Measurements from ENCODE around the gene OSBPL2. TPM values are rescaled to one million over a fixed set of nuclear protein-coding genes. Genes with fewer than 3 reads are reported as not detected.

OSBPL2 gene
- total RNA-seq, 1 donor from 2014 or later, result 28.4 TPM

DNA sequence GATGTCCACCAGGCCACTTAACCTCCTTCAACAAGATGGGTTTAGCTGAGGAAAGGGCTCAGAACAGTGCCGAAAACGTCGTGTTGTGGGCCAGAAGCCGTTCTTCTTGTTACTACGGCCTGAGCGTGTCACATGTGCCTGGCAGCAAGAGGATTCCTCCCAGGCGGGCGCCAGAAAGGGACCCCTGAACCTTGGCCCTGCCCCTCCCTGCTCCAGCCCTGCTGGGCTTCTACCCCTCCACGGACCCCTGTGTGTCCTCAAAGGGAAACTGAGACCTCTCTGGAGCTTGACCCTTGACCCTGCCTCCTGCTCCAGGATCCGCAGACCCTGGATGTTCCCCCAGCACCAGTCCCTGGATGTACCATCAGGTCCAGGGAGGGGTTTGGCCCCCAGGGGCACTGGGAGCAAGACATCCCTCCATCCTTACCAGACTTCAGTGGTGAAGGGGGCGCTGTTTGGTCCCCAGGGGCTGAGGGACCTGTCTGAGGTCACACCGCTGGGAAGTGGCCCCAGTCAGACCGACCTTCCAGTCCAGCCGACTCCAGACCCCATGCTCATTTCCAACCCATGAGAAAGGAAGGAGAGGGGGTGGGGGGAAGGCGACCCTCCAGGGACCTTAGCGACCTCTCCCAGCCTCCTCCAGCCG lies 28.3 kb upstream of the OSBPL2 start:
- no peak overlapping the region for H2AFZ ChIP-seq (replicated peaks)
- Mint-ChIP-seq H3K4me3 (no peak overlapping the region), H3K27ac (no peak overlapping the region), H3K27me3 (ENCODE audit: insufficient read depth, low read depth) (peaks cover 9% of the 10 kb centered on the region), H3K4me1 (peaks cover 12% of the 10 kb centered on the region), H3K9me3 (no peaks in the 10 kb centered on the region), H3K36me3 (no peaks in the 10 kb centered on the region)
- no peak for DNase-seq (ENCODE audit: low spot score)
- H3K9me3 ChIP-seq (ENCODE audit: low read depth), result no peaks in the 10 kb centered on the region
- TF ChIP-seq, protein P1, sequence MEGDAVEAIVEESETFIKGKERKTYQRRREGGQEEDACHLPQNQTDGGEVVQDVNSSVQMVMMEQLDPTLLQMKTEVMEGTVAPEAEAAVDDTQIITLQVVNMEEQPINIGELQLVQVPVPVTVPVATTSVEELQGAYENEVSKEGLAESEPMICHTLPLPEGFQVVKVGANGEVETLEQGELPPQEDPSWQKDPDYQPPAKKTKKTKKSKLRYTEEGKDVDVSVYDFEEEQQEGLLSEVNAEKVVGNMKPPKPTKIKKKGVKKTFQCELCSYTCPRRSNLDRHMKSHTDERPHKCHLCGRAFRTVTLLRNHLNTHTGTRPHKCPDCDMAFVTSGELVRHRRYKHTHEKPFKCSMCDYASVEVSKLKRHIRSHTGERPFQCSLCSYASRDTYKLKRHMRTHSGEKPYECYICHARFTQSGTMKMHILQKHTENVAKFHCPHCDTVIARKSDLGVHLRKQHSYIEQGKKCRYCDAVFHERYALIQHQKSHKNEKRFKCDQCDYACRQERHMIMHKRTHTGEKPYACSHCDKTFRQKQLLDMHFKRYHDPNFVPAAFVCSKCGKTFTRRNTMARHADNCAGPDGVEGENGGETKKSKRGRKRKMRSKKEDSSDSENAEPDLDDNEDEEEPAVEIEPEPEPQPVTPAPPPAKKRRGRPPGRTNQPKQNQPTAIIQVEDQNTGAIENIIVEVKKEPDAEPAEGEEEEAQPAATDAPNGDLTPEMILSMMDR (IDR thresholded peaks at IDR 0.05), result no peak
- no peak for TF ChIP-seq EZH2phosphoT487 (IDR thresholded peaks at IDR 0.05)
- TF ChIP-seq EZH2 (IDR thresholded peaks at IDR 0.05), result no peak
- H3K9ac ChIP-seq, result no peak overlapping the region
- no peak overlapping the region for H3K4me2 ChIP-seq
- peaks cover 5% of the 10 kb centered on the region for H3K4me1 ChIP-seq
- H3K4me3 ChIP-seq, result no peak overlapping the region
- H4K20me1 ChIP-seq (ENCODE audit: low read depth), result peaks cover 3% of the 10 kb centered on the region
- H3F3A ChIP-seq (ENCODE audit: low read depth), result no peaks in the 10 kb centered on the region
- no peaks in the 10 kb centered on the region for H3K79me2 ChIP-seq (ENCODE audit: low read depth)
- peaks cover 4% of the 10 kb centered on the region for H3K27me3 ChIP-seq
- H3K36me3 ChIP-seq, result no peaks in the 10 kb centered on the region
- H3K27ac ChIP-seq, result no peak overlapping the region

DNA sequence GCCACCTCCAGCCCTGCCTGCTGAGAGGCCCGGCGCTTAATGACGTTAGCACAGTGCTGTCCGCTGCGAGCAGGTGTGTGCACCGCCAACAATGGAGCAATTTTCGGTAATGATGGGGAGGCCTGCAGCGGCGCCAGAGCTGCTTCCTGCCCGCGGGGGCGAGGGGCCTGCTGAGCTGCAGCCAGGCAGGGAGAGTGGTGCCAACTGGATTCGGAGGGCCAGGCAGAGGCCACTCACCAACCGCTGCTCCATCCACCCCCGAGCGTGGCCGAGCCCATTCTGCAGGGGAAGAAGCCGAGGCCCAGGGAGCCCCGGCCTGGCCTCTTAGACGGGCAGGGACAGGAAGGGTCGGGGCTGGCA lies 27.8 kb upstream of the OSBPL2 start:
- no peaks in the 10 kb centered on the region for H3K9me3 ChIP-seq (ENCODE audit: low read depth)
- H3K9me3 Mint-ChIP-seq, result no peaks in the 10 kb centered on the region
- no peaks in the 10 kb centered on the region for H3K36me3 Mint-ChIP-seq
- H3K27ac Mint-ChIP-seq, result no peak overlapping the region
- H3K79me2 ChIP-seq (ENCODE audit: low read depth), result no peaks in the 10 kb centered on the region
- no peak overlapping the region for H3K4me3 ChIP-seq
- H4K20me1 ChIP-seq (ENCODE audit: low read depth), result peaks cover 3% of the 10 kb centered on the region
- no peak overlapping the region for H2AFZ ChIP-seq (replicated peaks)
- DNase-seq (ENCODE audit: low spot score), result no peak
- H3F3A ChIP-seq (ENCODE audit: low read depth), result no peaks in the 10 kb centered on the region
- H3K4me3 Mint-ChIP-seq, result no peak overlapping the region
- H3K36me3 ChIP-seq, result no peaks in the 10 kb centered on the region
- peaks cover 5% of the 10 kb centered on the region for H3K4me1 ChIP-seq
- H3K27me3 ChIP-seq, result peaks cover 9% of the 10 kb centered on the region
- H3K9ac ChIP-seq, result no peak overlapping the region
- H3K4me2 ChIP-seq, result no peak overlapping the region
- H3K27ac ChIP-seq, result no peak overlapping the region
- peaks cover 12% of the 10 kb centered on the region for H3K4me1 Mint-ChIP-seq
- TF ChIP-seq EZH2phosphoT487 (IDR thresholded peaks at IDR 0.05), result no peak
- TF ChIP-seq EZH2 (IDR thresholded peaks at IDR 0.05), result no peak
- TF ChIP-seq, protein P1 (IDR thresholded peaks at IDR 0.05), result no peak
- H3K27me3 Mint-ChIP-seq (ENCODE audit: insufficient read depth, low read depth), result peaks cover 9% of the 10 kb centered on the region

GRCh38 chr20:62211216-62211615 lies 27.1 kb upstream of the OSBPL2 start:
- Mint-ChIP-seq H3K4me3 (no peak overlapping the region), H3K27me3 (ENCODE audit: insufficient read depth, low read depth) (peaks cover 15% of the 10 kb centered on the region), H3K4me1 (peaks cover 12% of the 10 kb centered on the region), H3K27ac (no peak overlapping the region), H3K36me3 (no peaks in the 10 kb centered on the region), H3K9me3 (no peaks in the 10 kb centered on the region)
- Histone ChIP-seq H3K4me1 (peaks cover 5% of the 10 kb centered on the region), H3K27ac (no peak overlapping the region), H4K20me1 (ENCODE audit: low read depth) (peaks cover 3% of the 10 kb centered on the region), H2AFZ (replicated peaks) (no peak overlapping the region), H3K27me3 (peaks cover 16% of the 10 kb centered on the region), H3K79me2 (ENCODE audit: low read depth) (no peaks in the 10 kb centered on the region), H3K9me3 (ENCODE audit: low read depth) (no peaks in the 10 kb centered on the region), H3K9ac (no peak overlapping the region), H3K4me2 (no peak overlapping the region), H3F3A (ENCODE audit: low read depth) (no peaks in the 10 kb centered on the region), H3K36me3 (no peaks in the 10 kb centered on the region), H3K4me3 (no peak overlapping the region)
- TF ChIP-seq EZH2 (IDR thresholded peaks at IDR 0.05) (no peak), EZH2phosphoT487 (IDR thresholded peaks at IDR 0.05) (no peak)
- TF ChIP-seq, protein P1 (IDR thresholded peaks at IDR 0.05), result no peak
- no peak for DNase-seq (ENCODE audit: low spot score)

Measured in neural progenitor cell (in vitro differentiated cells).